ENCODE measurements around the gene MIA2. TPM values are rescaled to one million over a fixed set of nuclear protein-coding genes. Genes with fewer than 3 reads are reported as not detected.

The MIA2 gene
- total and polyA plus RNA-seq, 2 experiments from 2014 or later = 43.9 to 86.0 TPM

GRCh38 chr14:39435241-39435640 is 201.5 kb downstream of the MIA2 start:
- no peak overlapping the region for H3K27ac ChIP-seq
- no peaks in the 10 kb centered on the region for H3K27me3 ChIP-seq
- no peak overlapping the region for H3K4me2 ChIP-seq
- DNase-seq (ENCODE audit: low spot score) = no peak
- no peaks in the 10 kb centered on the region for H3K9me2 ChIP-seq (replicated peaks; ENCODE audit: insufficient read depth)
- H3K79me2 ChIP-seq = peaks cover 14% of the 10 kb centered on the region
- TF ChIP-seq EZH2phosphoT487 (IDR thresholded peaks at IDR 0.05; ENCODE audit: low read depth, severe bottlenecking, unreplicated experiment) (no peak), CTCF (IDR thresholded peaks at IDR 0.05; ENCODE audit: poor library complexity) (no peak)
- H3K4me3 ChIP-seq = no peak overlapping the region
- no peaks in the 10 kb centered on the region for H3K36me3 ChIP-seq (replicated peaks; ENCODE audit: insufficient read depth, low read depth)
- 83% methylated on average over 6 of the region's 6 CpGs for WGBS (ENCODE audit: low lambda C conversion rate, missing lambda C conversion rate)
- no peak overlapping the region for H2AFZ ChIP-seq
- H3K4me1 ChIP-seq (ENCODE audit: insufficient read depth) = peaks cover 4% of the 10 kb centered on the region
- H3K9me3 ChIP-seq (ENCODE audit: low read depth) = no peaks in the 10 kb centered on the region
- peaks cover under 1% of the 10 kb centered on the region for H4K20me1 ChIP-seq (ENCODE audit: insufficient read depth, poor library complexity, severe bottlenecking)

Other genes starting within 250 kb of the MIA2 start
- gene SEC23A, start 130.7 kb upstream of the MIA2 start, total RNA-seq = 172 and 193 TPM in 2 replicates
- 81.5 and 99.8 TPM in 2 replicates for gene SEC23A, start 130.7 kb upstream of the MIA2 start, polyA plus RNA-seq
- 24.7 and 28.3 TPM in 2 replicates for gene GEMIN2, start 119.6 kb upstream of the MIA2 start, total RNA-seq
- gene GEMIN2, start 119.6 kb upstream of the MIA2 start, polyA plus RNA-seq = 9.0 and 12.4 TPM in 2 replicates
- 27.2 and 30.3 TPM in 2 replicates for gene TRAPPC6B, start 63.6 kb upstream of the MIA2 start, total RNA-seq
- 12.4 and 14.3 TPM in 2 replicates for gene TRAPPC6B, start 63.6 kb upstream of the MIA2 start, polyA plus RNA-seq
- 30.9 and 34.8 TPM in 2 replicates for gene PNN, start 58.7 kb upstream of the MIA2 start, total RNA-seq
- 49.3 and 89.1 TPM in 2 replicates for gene PNN, start 58.7 kb upstream of the MIA2 start, polyA plus RNA-seq
- 14.5 and 19.4 TPM in 2 replicates for gene FBXO33, start 198.5 kb downstream of the MIA2 start, total RNA-seq
- gene FBXO33, start 198.5 kb downstream of the MIA2 start, polyA plus RNA-seq = 8.9 and 12.0 TPM in 2 replicates

All from hepatocyte (in vitro differentiated cells).